Esophagus squamous epithelium (tissue), 4 donors: ENCODE measurements around the gene DSC2.

Experiments used
- POLR2A ChIP-seq, 4 donors: fragments of 450-650 bp; IDR thresholded peaks; one replicate each; pipeline ENCODE4 v1.6.1; 2017; ENCODE audit warnings: antibody characterized with exemption in 4 of 4, mild to moderate bottlenecking in 4 of 4, moderate library complexity in 3 of 4
- TF ChIP-seq, protein P1 (sequence below), 6 experiments: fragments of 450-650 bp in 4 of 6; fragments of 200-600 bp in 2 of 6; sonication (generic) in 2 of 6; IDR thresholded peaks; one replicate each; pipeline ENCODE4 v1.5.1; 2016 to 2019; ENCODE audit warnings: antibody characterized with exemption in 6 of 6, mild to moderate bottlenecking in 4 of 6, moderate library complexity in 4 of 6

DNA sequence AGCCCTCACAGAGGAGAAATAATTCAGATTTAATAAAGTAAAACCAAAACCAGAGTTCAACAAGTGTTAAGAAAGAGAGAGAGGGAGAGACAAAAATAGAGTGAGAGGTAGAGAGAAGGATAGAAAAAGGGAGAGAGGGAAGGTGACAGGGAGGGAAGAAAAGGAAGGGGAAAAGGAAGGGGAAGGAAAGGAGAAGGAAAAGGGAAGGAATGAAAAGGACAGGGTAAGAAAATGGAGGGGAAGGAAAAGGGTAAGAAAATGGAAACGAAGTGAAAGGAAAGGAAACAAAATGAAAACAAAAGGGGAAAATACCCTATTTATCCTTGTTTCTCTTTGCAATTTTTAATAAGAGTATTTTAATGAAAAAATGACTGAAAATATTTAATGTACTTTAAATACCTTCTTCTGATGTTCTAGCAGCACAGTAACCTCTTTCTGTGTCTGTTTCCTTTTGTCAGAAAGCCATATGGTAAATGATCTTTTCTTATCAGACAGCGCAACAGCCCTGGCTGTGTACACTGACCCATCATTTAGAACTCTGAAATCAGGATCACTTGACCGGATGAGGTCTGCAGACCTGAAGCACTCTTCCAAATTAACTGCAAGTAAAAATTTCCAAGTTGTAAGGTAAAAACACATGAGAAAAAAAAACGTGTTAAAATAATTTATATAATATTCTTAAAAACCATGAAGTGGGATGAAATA is 71.5 kb downstream of the DSC2 start:
- TF ChIP-seq POLR2A (IDR thresholded peaks at IDR 0.05), result no peak
- TF ChIP-seq, protein P1, sequence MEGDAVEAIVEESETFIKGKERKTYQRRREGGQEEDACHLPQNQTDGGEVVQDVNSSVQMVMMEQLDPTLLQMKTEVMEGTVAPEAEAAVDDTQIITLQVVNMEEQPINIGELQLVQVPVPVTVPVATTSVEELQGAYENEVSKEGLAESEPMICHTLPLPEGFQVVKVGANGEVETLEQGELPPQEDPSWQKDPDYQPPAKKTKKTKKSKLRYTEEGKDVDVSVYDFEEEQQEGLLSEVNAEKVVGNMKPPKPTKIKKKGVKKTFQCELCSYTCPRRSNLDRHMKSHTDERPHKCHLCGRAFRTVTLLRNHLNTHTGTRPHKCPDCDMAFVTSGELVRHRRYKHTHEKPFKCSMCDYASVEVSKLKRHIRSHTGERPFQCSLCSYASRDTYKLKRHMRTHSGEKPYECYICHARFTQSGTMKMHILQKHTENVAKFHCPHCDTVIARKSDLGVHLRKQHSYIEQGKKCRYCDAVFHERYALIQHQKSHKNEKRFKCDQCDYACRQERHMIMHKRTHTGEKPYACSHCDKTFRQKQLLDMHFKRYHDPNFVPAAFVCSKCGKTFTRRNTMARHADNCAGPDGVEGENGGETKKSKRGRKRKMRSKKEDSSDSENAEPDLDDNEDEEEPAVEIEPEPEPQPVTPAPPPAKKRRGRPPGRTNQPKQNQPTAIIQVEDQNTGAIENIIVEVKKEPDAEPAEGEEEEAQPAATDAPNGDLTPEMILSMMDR (IDR thresholded peaks at IDR 0.05), result no peak
